HG02571 (cell line): ENCODE measurements around the gene POLG.

Experiments used
- ATAC-seq: cut with Tn5 transposase; IDR thresholded peaks from one replicate; pipeline ENCODE4 v1.9.1; 2021; ENCODE audit warnings: mild to moderate bottlenecking, moderate library complexity; ENCODE audit not compliant: unreplicated experiment

The POLG gene

GRCh38 chr15:89370120-89370977 lies 35.7 kb upstream of the POLG start:
- ATAC-seq: no peak

GRCh38 chr15:89369341-89369947 lies 34.8 kb upstream of the POLG start:
- no peak for ATAC-seq

GRCh38 chr15:89368566-89369223 lies 34.1 kb upstream of the POLG start:
- no peak for ATAC-seq

- no peak for ATAC-seq
Observed at GRCh38 chr15:89367485-89368451, 33.1 kb upstream of the POLG start.

- no peak for ATAC-seq
Observed at GRCh38 chr15:89366656-89367393, 32.2 kb upstream of the POLG start.

GRCh38 chr15:89365462-89366065 lies 30.9 kb upstream of the POLG start:
- no peak for ATAC-seq

GRCh38 chr15:89364741-89365450 lies 30.3 kb upstream of the POLG start:
- no peak for ATAC-seq

- no peak for ATAC-seq
Observed at GRCh38 chr15:89364341-89364740, 29.7 kb upstream of the POLG start.

- no peak for ATAC-seq
Observed at GRCh38 chr15:89363770-89364169, 29.1 kb upstream of the POLG start.

- no peak for ATAC-seq
Observed at GRCh38 chr15:89363133-89363532, 28.5 kb upstream of the POLG start.

- ATAC-seq: no peak
Observed at GRCh38 chr15:89362203-89363101, 27.8 kb upstream of the POLG start.

- no peak for ATAC-seq
Observed at GRCh38 chr15:89361451-89362202, 27.0 kb upstream of the POLG start.

GRCh38 chr15:89360294-89360971 lies 25.8 kb upstream of the POLG start:
- ATAC-seq: no peak

- ATAC-seq: no peak
Observed at GRCh38 chr15:89359471-89360293, 25.1 kb upstream of the POLG start.

GRCh38 chr15:89358755-89359439 lies 24.3 kb upstream of the POLG start:
- peak; percentile 91 for ATAC-seq
